Motor neuron (in vitro differentiated cells): ENCODE results near the gene PLA2G2A. TPM values are rescaled to one million over a fixed set of nuclear protein-coding genes. Genes with fewer than 3 reads are reported as not detected.

Experiments
- ATAC-seq, 8 experiments: fragments of 200-7000 bp; cut with Tn5 transposase; replicated peaks in 6 of 8; 2 replicates each; pipeline ENCODE4 v1.8.0; 2021; ENCODE audit warnings: mild to moderate bottlenecking in 8 of 8, moderate library complexity in 8 of 8
- H3K27ac ChIP-seq, 2 donors: fragments of 250-450 bp; sonication (Bioruptor Pico); 2 replicates each; pipeline ENCODE4 v1.9.0; 2021; ENCODE audit warnings: antibody characterized with exemption in 2 of 2, mild to moderate bottlenecking in 2 of 2, moderate library complexity in 1 of 2
- H3K4me1 ChIP-seq, 2 donors: fragments of 250-450 bp; sonication (Bioruptor Pico); replicated peaks in 1 of 2; 2 replicates each; pipeline ENCODE4 v1.6.1; 2021; ENCODE audit warnings: antibody characterized with exemption in 2 of 2, mild to moderate bottlenecking in 2 of 2, moderate library complexity in 1 of 2
- H3K4me3 ChIP-seq, 5 donors: fragments of 250-450 bp; sonication (Bioruptor Pico); 2 replicates each; pipeline ENCODE4 v1.9.0; 2021; ENCODE audit warnings: antibody characterized with exemption in 5 of 5, mild to moderate bottlenecking in 5 of 5, moderate library complexity in 4 of 5
- WGBS, 10 experiments: fragments of 450-650 bp; shearing (Covaris generic); methylation state at CpG; one replicate each; pipeline ENCODE4 v1.0.0; 2022; 5-methylcytosine and 5-hydroxymethylcytosine counted together
- in situ Hi-C, 9 experiments: fragments of 400-800 bp; cut with MboI; loops; one replicate each; pipeline ENCODE4 v1.15.0; 2021; ENCODE audit warnings: low sequenced_read_pairs in 9 of 9, low pct_unique_long_range_greater_than_20kb in 2 of 9; ENCODE audit not compliant: unreplicated experiment in 9 of 9
- total RNA-seq, 8 experiments: library from RNA; unstranded; fragments of 300-600 nt; gene quantifications; 2 replicates each; pipeline versions ENCODE4 v1.2.3 to v1.2.4, GENCODE V29; 2022

The PLA2G2A gene
- total RNA-seq, 8 experiments from 2014 or later: 0.41 to 87.5 (median 1.4) TPM; not detected in 2

GRCh38 chr1:19967808-19968207, 11.6 kb downstream of the PLA2G2A start:
- Histone ChIP-seq H3K27ac (peak overlapping the region in 1 of 2 donors; percentile 18), H3K4me1 (peaks cover 7 to 15% of the 10 kb centered on the region in 2 donors), H3K4me3 (no peak overlapping the region)
- ATAC-seq: peak in 6 of 8 experiments; percentile 12 to 84 (median 70)
- 0 to 77% (median 52%) methylated on average over 1 to 8 of the region's 9 CpGs; no CpG with 5 or more reads in 3 of the 10 experiments for WGBS, 10 experiments
- in situ Hi-C loops: no loop called here

GRCh38 chr1:19964542-19964941, 14.9 kb downstream of the PLA2G2A start:
- H3K4me1 ChIP-seq: peaks cover 7 to 18% of the 10 kb centered on the region in 2 donors
- ATAC-seq: no peak
- no peak overlapping the region for H3K4me3 ChIP-seq
- H3K27ac ChIP-seq: no peak overlapping the region
- WGBS, 10 experiments: 13 to 97% (median 37%) methylated on average over 1 to 2 of the region's 2 CpGs; no CpG with 5 or more reads in 2 of the 10 experiments
- in situ Hi-C loops: no loop called here

GRCh38 chr1:19963636-19964035, 15.8 kb downstream of the PLA2G2A start:
- ATAC-seq: no peak

GRCh38 chr1:19960591-19960990, 18.8 kb downstream of the PLA2G2A start:
- Histone ChIP-seq H3K27ac (no peak overlapping the region), H3K4me1 (peaks cover 0 to 3% of the 10 kb centered on the region in 2 donors), H3K4me3 (no peak overlapping the region)
- peak in 6 of 8 experiments; percentile 75 to 91 (median 85) for ATAC-seq
- WGBS, 10 experiments: 0 to 20% (median 0%) methylated on average over 1 to 5 of the region's 5 CpGs; no CpG with 5 or more reads in 3 of the 10 experiments
- in situ Hi-C loops: no loop called here

More at GRCh38 chr1:19963636-19964035, 15.8 kb downstream of the PLA2G2A start:
- Histone ChIP-seq H3K27ac (no peak overlapping the region), H3K4me3 (no peak overlapping the region), H3K4me1 (peaks cover 7 to 18% of the 10 kb centered on the region in 2 donors)
- 65 to 100% (median 92%) methylated on average over 1 to 4 of the region's 4 CpGs; no CpG with 5 or more reads in 5 of the 10 experiments for WGBS, 10 experiments
- in situ Hi-C loops: no loop called here

GRCh38 chr1:19957779-19958178, 21.6 kb downstream of the PLA2G2A start:
- H3K4me3 ChIP-seq: no peak overlapping the region
- peaks cover 0 to 3% of the 10 kb centered on the region in 2 donors for H3K4me1 ChIP-seq
- ATAC-seq: peak in 1 of 8 experiments; percentile 63
- WGBS, 10 experiments: 37 to 87% (median 75%) methylated on average over 1 to 3 of the region's 4 CpGs; no CpG with 5 or more reads in 1 of the 10 experiments
- in situ Hi-C loops: no loop called here
- H3K27ac ChIP-seq: no peak overlapping the region

GRCh38 chr1:19955534-19956170, 23.8 kb downstream of the PLA2G2A start:
- whole genome bisulfite sequencing, 10 experiments: 10 to 75% (median 43%) methylated on average over 1 to 9 of the region's 11 CpGs; no CpG with 5 or more reads in 1 of the 10 experiments
- no peak overlapping the region for H3K27ac ChIP-seq
- H3K4me1 ChIP-seq: no peaks in the 10 kb centered on the region
- ATAC-seq: peak in 2 of 8 experiments; percentile 28 to 71
- H3K4me3 ChIP-seq: no peak overlapping the region
- in situ Hi-C loops: no loop called here

- in situ Hi-C loops: no loop called here
- no peak overlapping the region for H3K4me3 ChIP-seq
- WGBS, 10 experiments: 0 to 86% (median 75%) methylated on average over 1 to 2 of the region's 2 CpGs; no CpG with 5 or more reads in 2 of the 10 experiments
- no peaks in the 10 kb centered on the region for H3K4me1 ChIP-seq
- ATAC-seq: no peak
- no peak overlapping the region for H3K27ac ChIP-seq
These were observed 25.4 kb downstream of the PLA2G2A start for GRCh38 chr1:19954059-19954458.

- Histone ChIP-seq H3K4me1 (no peaks in the 10 kb centered on the region), H3K27ac (no peak overlapping the region), H3K4me3 (no peak overlapping the region)
- in situ Hi-C loops: no loop called here
- WGBS, 10 experiments: 0 to 73% (median 26%) methylated on average over 1 to 2 of the region's 2 CpGs; no CpG with 5 or more reads in 2 of the 10 experiments
- ATAC-seq: peak in 4 of 8 experiments; percentile 29 to 100 (median 72)
These were observed 30.4 kb downstream of the PLA2G2A start for GRCh38 chr1:19949016-19949415.

GRCh38 chr1:19946971-19947370, 32.4 kb downstream of the PLA2G2A start:
- ATAC-seq: no peak
- peaks cover 3 to 5% of the 10 kb centered on the region in 2 donors for H3K4me1 ChIP-seq
- H3K4me3 ChIP-seq: no peak overlapping the region
- 9 to 100% (median 90%) methylated on average over 1 to 3 of the region's 3 CpGs for WGBS, 10 experiments
- H3K27ac ChIP-seq: no peak overlapping the region
- in situ Hi-C loops: no loop called here

GRCh38 chr1:19946331-19946751, 33.1 kb downstream of the PLA2G2A start:
- H3K4me1 ChIP-seq: peaks cover 10 to 11% of the 10 kb centered on the region in 2 donors
- H3K27ac ChIP-seq: no peak overlapping the region
- 31 to 91% (median 73%) methylated on average over 3 to 6 of the region's 6 CpGs for WGBS, 10 experiments
- no peak overlapping the region for H3K4me3 ChIP-seq
- in situ Hi-C loops: no loop called here
- ATAC-seq: no peak

GRCh38 chr1:19945914-19946313, 33.5 kb downstream of the PLA2G2A start:
- Histone ChIP-seq H3K27ac (no peak overlapping the region), H3K4me1 (peaks cover 14 to 15% of the 10 kb centered on the region in 2 donors), H3K4me3 (no peak overlapping the region)
- WGBS, 10 experiments: 0 to 80% (median 68%) methylated on average over 2 of the region's 2 CpGs; no CpG with 5 or more reads in 2 of the 10 experiments
- ATAC-seq: no peak
- in situ Hi-C loops: no loop called here

GRCh38 chr1:19942657-19943056, 36.8 kb downstream of the PLA2G2A start:
- in situ Hi-C loops: no loop called here
- 17 to 100% (median 93%) methylated on average over 1 to 2 of the region's 2 CpGs; no CpG with 5 or more reads in 3 of the 10 experiments for WGBS, 10 experiments
- H3K4me3 ChIP-seq: no peak overlapping the region
- ATAC-seq: no peak
- H3K27ac ChIP-seq: peak overlapping the region in 1 of 2 donors; percentile 75
- H3K4me1 ChIP-seq: peaks cover 26 to 30% of the 10 kb centered on the region in 2 donors

- ATAC-seq: peak in 5 of 8 experiments; percentile 43 to 66 (median 50)
- in situ Hi-C loops: no loop called here
- no peak overlapping the region for H3K4me3 ChIP-seq
- peak overlapping the region; percentile 68 to 75 for H3K27ac ChIP-seq
- 0 to 93% (median 78%) methylated on average over 1 to 3 of the region's 3 CpGs; no CpG with 5 or more reads in 1 of the 10 experiments for WGBS, 10 experiments
- H3K4me1 ChIP-seq: peaks cover 26 to 30% of the 10 kb centered on the region in 2 donors
These were observed 37.3 kb downstream of the PLA2G2A start for GRCh38 chr1:19942088-19942487.
